ENCODE results near the gene USP25.
A peak's percentile ranks its signal among the peaks of the same experiment; 100 is the strongest.

USP25 gene

GRCh38 chr21:15729674-15730483 lies at the start of gene USP25:
Gene USP25, plus strand, starts transcription at chr21:15729982. Its CDS starts 412 bp downstream, at chr21:15730394.
- DNase-seq = peak; percentile 90 to 98 (median 96)

- DNase-seq = peak; percentile 74 to 90 (median 87)
Observed at GRCh38 chr21:15682186-15682895, 47.4 kb upstream of the USP25 start.

GRCh38 chr21:15682977-15683376 lies 46.8 kb upstream of the USP25 start:
- peak; percentile 49 to 88 (median 73) for DNase-seq

- peak; percentile 68 to 86 (median 82) for DNase-seq
Observed at GRCh38 chr21:15686506-15686905, 43.3 kb upstream of the USP25 start.

- peak; percentile 69 to 86 (median 74) for DNase-seq
Observed at GRCh38 chr21:15687208-15687607, 42.6 kb upstream of the USP25 start.

GRCh38 chr21:15688016-15688415 lies 41.8 kb upstream of the USP25 start:
- peak in 1 of 3 donors; percentile 41 for DNase-seq

- DNase-seq = peak; percentile 41 to 80 (median 73)
Observed at GRCh38 chr21:15688809-15689208, 41.0 kb upstream of the USP25 start.

- no peak for DNase-seq
Observed at GRCh38 chr21:15692711-15693110, 37.1 kb upstream of the USP25 start.

- no peak for DNase-seq
Observed at GRCh38 chr21:15695241-15695640, 34.5 kb upstream of the USP25 start.

- DNase-seq = no peak
Observed at GRCh38 chr21:15701830-15702229, 28.0 kb upstream of the USP25 start.

GRCh38 chr21:15703932-15704331 lies 25.9 kb upstream of the USP25 start:
- no peak for DNase-seq

- peak; percentile 21 to 54 (median 50) for DNase-seq
Observed at GRCh38 chr21:15706696-15707095, 23.1 kb upstream of the USP25 start.

GRCh38 chr21:15713412-15713811 lies 16.4 kb upstream of the USP25 start:
- peak in 1 of 3 donors; percentile 16 for DNase-seq

GRCh38 chr21:15718711-15719110 lies 11.1 kb upstream of the USP25 start:
- no peak for DNase-seq

GRCh38 chr21:15719976-15720375 lies 9.8 kb upstream of the USP25 start:
- DNase-seq = peak in 2 of 3 donors; percentile 15 to 22

GRCh38 chr21:15722591-15723324 lies 7.0 kb upstream of the USP25 start:
- DNase-seq = no peak

- DNase-seq = no peak
Observed at GRCh38 chr21:15725949-15726348, 3.8 kb upstream of the USP25 start.

- no peak for DNase-seq
Observed at GRCh38 chr21:15728046-15728445, 1.7 kb upstream of the USP25 start.

GRCh38 chr21:15729346-15729673 lies 472 bp upstream of the USP25 start:
- no peak for DNase-seq

GRCh38 chr21:15730484-15731242 lies 881 bp downstream of the USP25 start:
- DNase-seq = peak in 1 of 3 donors; percentile 22

GRCh38 chr21:15731243-15731613 lies 1.4 kb downstream of the USP25 start:
- DNase-seq = no peak

GRCh38 chr21:15732290-15732995 lies 2.7 kb downstream of the USP25 start:
- peak; percentile 56 to 87 (median 82) for DNase-seq

All from suppressor macrophage treated with lipopolysaccharide for 1 hour (primary cell).